ENCODE measurements around the gene TTBK2.
"Not testable (repeated sequence)": the region's sequence is repeated elsewhere in the genome, so short reads cannot be mapped to it uniquely, and the experiment has no call there.

The TTBK2 gene

GRCh38 chr15:42921342-42921731 lies 759 bp upstream of the TTBK2 start:
- no peak for TF ChIP-seq JUND (IDR thresholded peaks at IDR 0.05; ENCODE audit: low read depth)
- in situ Hi-C loops (cut with HindIII; ENCODE audit: low pct_unique_long_range_greater_than_20kb, low sequenced_read_pairs): no loop called here
- no peak for DNase-seq (ENCODE audit: low read depth in 1 of 2, low spot score in 1 of 2)

GRCh38 chr15:42919799-42920518 lies 619 bp downstream of the TTBK2 start:
- DNase-seq (ENCODE audit: low read depth in 1 of 2, low spot score in 1 of 2): peak in 1 of 2 experiments; percentile 60
- in situ Hi-C loops (cut with HindIII; ENCODE audit: low pct_unique_long_range_greater_than_20kb, low sequenced_read_pairs): no loop called here
- TF ChIP-seq JUND (IDR thresholded peaks at IDR 0.05; ENCODE audit: low read depth): no peak

GRCh38 chr15:42919308-42919707 lies 1.3 kb downstream of the TTBK2 start:
- TF ChIP-seq JUND (IDR thresholded peaks at IDR 0.05; ENCODE audit: low read depth): no peak
- no peak for DNase-seq (ENCODE audit: low read depth in 1 of 2, low spot score in 1 of 2)
- in situ Hi-C loops (cut with HindIII; ENCODE audit: low pct_unique_long_range_greater_than_20kb, low sequenced_read_pairs): no loop called here

GRCh38 chr15:42918047-42918446 lies 2.5 kb downstream of the TTBK2 start:
- no peak for TF ChIP-seq JUND (IDR thresholded peaks at IDR 0.05; ENCODE audit: low read depth)
- in situ Hi-C loops (cut with HindIII; ENCODE audit: low pct_unique_long_range_greater_than_20kb, low sequenced_read_pairs): no loop called here
- no peak for DNase-seq (ENCODE audit: low read depth in 1 of 2, low spot score in 1 of 2)

GRCh38 chr15:42915654-42916315 lies 4.8 kb downstream of the TTBK2 start:
- in situ Hi-C loops (cut with HindIII; ENCODE audit: low pct_unique_long_range_greater_than_20kb, low sequenced_read_pairs): no loop called here
- no peak for TF ChIP-seq JUND (IDR thresholded peaks at IDR 0.05; ENCODE audit: low read depth)
- no peak for DNase-seq (ENCODE audit: low read depth in 1 of 2, low spot score in 1 of 2)

- no peak for TF ChIP-seq JUND (IDR thresholded peaks at IDR 0.05; ENCODE audit: low read depth)
- no peak for DNase-seq (ENCODE audit: low read depth in 1 of 2, low spot score in 1 of 2)
Observed at GRCh38 chr15:42914728-42915497, 5.7 kb downstream of the TTBK2 start.

GRCh38 chr15:42911058-42911592 lies 9.5 kb downstream of the TTBK2 start:
- in situ Hi-C loops (cut with HindIII; ENCODE audit: low pct_unique_long_range_greater_than_20kb, low sequenced_read_pairs): no loop called here
- TF ChIP-seq JUND (IDR thresholded peaks at IDR 0.05; ENCODE audit: low read depth): no peak
- no peak for DNase-seq (ENCODE audit: low read depth in 1 of 2, low spot score in 1 of 2)

More at GRCh38 chr15:42914728-42915497, 5.7 kb downstream of the TTBK2 start:
- in situ Hi-C loops (cut with HindIII; ENCODE audit: low pct_unique_long_range_greater_than_20kb, low sequenced_read_pairs): no loop called here

GRCh38 chr15:42908538-42908937 lies 12.0 kb downstream of the TTBK2 start:
- in situ Hi-C loops (cut with HindIII; ENCODE audit: low pct_unique_long_range_greater_than_20kb, low sequenced_read_pairs): no loop called here
- TF ChIP-seq JUND (IDR thresholded peaks at IDR 0.05; ENCODE audit: low read depth): no peak
- no peak for DNase-seq (ENCODE audit: low read depth in 1 of 2, low spot score in 1 of 2)

- no peak for DNase-seq (ENCODE audit: low read depth in 1 of 2, low spot score in 1 of 2)
- TF ChIP-seq JUND (IDR thresholded peaks at IDR 0.05; ENCODE audit: low read depth): no peak
- in situ Hi-C loops (cut with HindIII; ENCODE audit: low pct_unique_long_range_greater_than_20kb, low sequenced_read_pairs): no loop called here
Observed at GRCh38 chr15:42903388-42904324, 16.9 kb downstream of the TTBK2 start.

GRCh38 chr15:42893911-42894310 lies 26.7 kb downstream of the TTBK2 start:
- in situ Hi-C loops (cut with HindIII; ENCODE audit: low pct_unique_long_range_greater_than_20kb, low sequenced_read_pairs); DNase-seq (ENCODE audit: low read depth in 1 of 2, low spot score in 1 of 2): not testable (repeated sequence)

GRCh38 chr15:42891569-42891968 lies 29.0 kb downstream of the TTBK2 start:
- DNase-seq (ENCODE audit: low read depth in 1 of 2, low spot score in 1 of 2): no peak
- no peak for TF ChIP-seq JUND (IDR thresholded peaks at IDR 0.05; ENCODE audit: low read depth)
- in situ Hi-C loops (cut with HindIII; ENCODE audit: low pct_unique_long_range_greater_than_20kb, low sequenced_read_pairs): no loop called here
